HFFc6 (cell line): Measurements from ENCODE around the gene WLS. TPM values are rescaled to one million over a fixed set of nuclear protein-coding genes. Genes with fewer than 3 reads are reported as not detected.
A peak's percentile ranks its signal among the peaks of the same experiment; 100 is the strongest.
"Not testable (repeated sequence)": the region's sequence is repeated elsewhere in the genome, so short reads cannot be mapped to it uniquely, and the experiment has no call there.

Experiments
- DNase-seq: peaks from one replicate; pipeline ENCODE4 v3.0.0-alpha.2; 2018
- H3K27ac Mint-ChIP-seq: 2 replicates; pipeline ENCODE4 v1.8.0; 2020; ENCODE audit warnings: mild to moderate bottlenecking, mixed read lengths
- H3K27me3 Mint-ChIP-seq: 2 replicates; pipeline ENCODE4 v1.8.0; 2021; ENCODE audit warnings: mild to moderate bottlenecking, moderate library complexity, mixed read lengths; ENCODE audit not compliant: insufficient read depth
- H3K36me3 Mint-ChIP-seq: 2 replicates; pipeline ENCODE4 v1.8.0; 2021; ENCODE audit warnings: low read depth, mixed read lengths
- H3K4me1 Mint-ChIP-seq: 2 replicates; pipeline ENCODE4 v1.8.0; 2020; ENCODE audit warnings: low read depth, mixed read lengths
- H3K4me3 Mint-ChIP-seq: 2 replicates; pipeline ENCODE4 v1.8.0; 2020; ENCODE audit warnings: mild to moderate bottlenecking, moderate library complexity, mixed read lengths
- H3K9me3 Mint-ChIP-seq: 2 replicates; pipeline ENCODE4 v1.8.0; 2020; ENCODE audit warnings: mild to moderate bottlenecking, mixed read lengths
- CTCF ChIP-seq: fragments of 200-600 bp; sonication (generic); IDR thresholded peaks from 2 replicates; pipeline ENCODE4 v1.5.0; 2021; ENCODE audit warnings: antibody characterized with exemption, mild to moderate bottlenecking
- total RNA-seq, 6 experiments: library from RNA; stranded (reverse); fragmentation: NEBNext Ultra II Directional; extraction: Animal tissue kit (Norgen Biotek cat#: 25700); gene quantifications; 2 replicates in 1 of 6; 3 replicates in 5 of 6; pipeline ENCODE4 v1.2.3, GENCODE V29; 2021

The WLS gene
- total RNA-seq, 6 experiments from 2014 or later, result 39.4 to 52.0 (median 42.3) TPM

GRCh38 chr1:68164918-68165317 is 67.4 kb downstream of the WLS start:
- no peaks in the 10 kb centered on the region for H3K27me3 Mint-ChIP-seq
- DNase-seq, result no peak

GRCh38 chr1:68163220-68163619 is 69.1 kb downstream of the WLS start:
- no peak overlapping the region for H3K4me3 Mint-ChIP-seq
- H3K4me1 Mint-ChIP-seq, result no peaks in the 10 kb centered on the region
- TF ChIP-seq CTCF, result no peak
- no peak overlapping the region for H3K27ac Mint-ChIP-seq
- no peak for DNase-seq
- H3K27me3 Mint-ChIP-seq, result no peaks in the 10 kb centered on the region
- no peaks in the 10 kb centered on the region; the same call in none of the 2 replicates for H3K36me3 Mint-ChIP-seq
- no peaks in the 10 kb centered on the region for H3K9me3 Mint-ChIP-seq

More at GRCh38 chr1:68164918-68165317, 67.4 kb downstream of the WLS start:
- Mint-ChIP-seq H3K4me1 (no peaks in the 10 kb centered on the region), H3K27ac (no peak overlapping the region), H3K4me3 (no peak overlapping the region), H3K36me3 (no peaks in the 10 kb centered on the region; the same call in none of the 2 replicates), H3K9me3 (no peaks in the 10 kb centered on the region)
- TF ChIP-seq CTCF, result no peak

- Mint-ChIP-seq H3K4me3 (no peak overlapping the region), H3K4me1 (no peaks in the 10 kb centered on the region)
- TF ChIP-seq CTCF, result peak; percentile 44; the same call in 1 of the 2 replicates
Observed at GRCh38 chr1:68162761-68163160, 69.6 kb downstream of the WLS start.

GRCh38 chr1:68161672-68162071 is 70.7 kb downstream of the WLS start:
- H3K4me1 Mint-ChIP-seq, H3K27ac Mint-ChIP-seq, H3K36me3 Mint-ChIP-seq, H3K4me3 Mint-ChIP-seq, DNase-seq, H3K9me3 Mint-ChIP-seq, H3K27me3 Mint-ChIP-seq: not testable (repeated sequence)

More at GRCh38 chr1:68162761-68163160, 69.6 kb downstream of the WLS start:
- Mint-ChIP-seq H3K36me3 (no peaks in the 10 kb centered on the region; the same call in none of the 2 replicates), H3K27ac (no peak overlapping the region), H3K27me3 (no peaks in the 10 kb centered on the region), H3K9me3 (no peaks in the 10 kb centered on the region)
- DNase-seq, result no peak

- not testable (repeated sequence) for H3K27me3 Mint-ChIP-seq, DNase-seq, H3K36me3 Mint-ChIP-seq, H3K4me3 Mint-ChIP-seq, H3K4me1 Mint-ChIP-seq, H3K27ac Mint-ChIP-seq, H3K9me3 Mint-ChIP-seq
Observed at GRCh38 chr1:68160935-68161334, 71.4 kb downstream of the WLS start.

- no peak overlapping the region for H3K4me3 Mint-ChIP-seq
- TF ChIP-seq CTCF, result no peak
Observed at GRCh38 chr1:68160021-68160420, 72.3 kb downstream of the WLS start.

GRCh38 chr1:68158837-68159236 is 73.5 kb downstream of the WLS start:
- no peak overlapping the region for H3K27ac Mint-ChIP-seq
- H3K4me1 Mint-ChIP-seq, result no peaks in the 10 kb centered on the region
- DNase-seq, result no peak
- H3K9me3 Mint-ChIP-seq, result no peaks in the 10 kb centered on the region
- TF ChIP-seq CTCF, result no peak
- H3K27me3 Mint-ChIP-seq, result no peaks in the 10 kb centered on the region
- H3K4me3 Mint-ChIP-seq, result no peak overlapping the region
- peaks cover 6% of the 10 kb centered on the region for H3K36me3 Mint-ChIP-seq

More at GRCh38 chr1:68160021-68160420, 72.3 kb downstream of the WLS start:
- Mint-ChIP-seq H3K27me3 (no peaks in the 10 kb centered on the region), H3K27ac (no peak overlapping the region), H3K9me3 (no peaks in the 10 kb centered on the region), H3K4me1 (no peaks in the 10 kb centered on the region), H3K36me3 (peaks cover 2% of the 10 kb centered on the region)
- DNase-seq, result no peak
